ENCODE results near the gene VWA5B1. TPM values are rescaled to one million over a fixed set of nuclear protein-coding genes. Genes with fewer than 3 reads are reported as not detected.

Gene VWA5B1
- total RNA-seq, 1 donor from 2014 or later: 1.9 TPM

GRCh38 chr1:20381961-20382360 is 91.3 kb downstream of the VWA5B1 start:
- H3K4me3 Mint-ChIP-seq: no peak overlapping the region
- no peak for DNase-seq (ENCODE audit: extremely low spot score, unreplicated experiment)
- no peaks in the 10 kb centered on the region for H3K36me3 Mint-ChIP-seq
- TF ChIP-seq, protein P1, sequence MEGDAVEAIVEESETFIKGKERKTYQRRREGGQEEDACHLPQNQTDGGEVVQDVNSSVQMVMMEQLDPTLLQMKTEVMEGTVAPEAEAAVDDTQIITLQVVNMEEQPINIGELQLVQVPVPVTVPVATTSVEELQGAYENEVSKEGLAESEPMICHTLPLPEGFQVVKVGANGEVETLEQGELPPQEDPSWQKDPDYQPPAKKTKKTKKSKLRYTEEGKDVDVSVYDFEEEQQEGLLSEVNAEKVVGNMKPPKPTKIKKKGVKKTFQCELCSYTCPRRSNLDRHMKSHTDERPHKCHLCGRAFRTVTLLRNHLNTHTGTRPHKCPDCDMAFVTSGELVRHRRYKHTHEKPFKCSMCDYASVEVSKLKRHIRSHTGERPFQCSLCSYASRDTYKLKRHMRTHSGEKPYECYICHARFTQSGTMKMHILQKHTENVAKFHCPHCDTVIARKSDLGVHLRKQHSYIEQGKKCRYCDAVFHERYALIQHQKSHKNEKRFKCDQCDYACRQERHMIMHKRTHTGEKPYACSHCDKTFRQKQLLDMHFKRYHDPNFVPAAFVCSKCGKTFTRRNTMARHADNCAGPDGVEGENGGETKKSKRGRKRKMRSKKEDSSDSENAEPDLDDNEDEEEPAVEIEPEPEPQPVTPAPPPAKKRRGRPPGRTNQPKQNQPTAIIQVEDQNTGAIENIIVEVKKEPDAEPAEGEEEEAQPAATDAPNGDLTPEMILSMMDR (conservative IDR thresholded peaks at IDR 0.05): no peak
- no peaks in the 10 kb centered on the region for H3K9me3 Mint-ChIP-seq
- peaks cover 5% of the 10 kb centered on the region for H3K4me1 Mint-ChIP-seq (ENCODE audit: unreplicated experiment)
- H3K27me3 Mint-ChIP-seq: peaks cover 74% of the 10 kb centered on the region
- no peak overlapping the region for H3K27ac Mint-ChIP-seq

DNA sequence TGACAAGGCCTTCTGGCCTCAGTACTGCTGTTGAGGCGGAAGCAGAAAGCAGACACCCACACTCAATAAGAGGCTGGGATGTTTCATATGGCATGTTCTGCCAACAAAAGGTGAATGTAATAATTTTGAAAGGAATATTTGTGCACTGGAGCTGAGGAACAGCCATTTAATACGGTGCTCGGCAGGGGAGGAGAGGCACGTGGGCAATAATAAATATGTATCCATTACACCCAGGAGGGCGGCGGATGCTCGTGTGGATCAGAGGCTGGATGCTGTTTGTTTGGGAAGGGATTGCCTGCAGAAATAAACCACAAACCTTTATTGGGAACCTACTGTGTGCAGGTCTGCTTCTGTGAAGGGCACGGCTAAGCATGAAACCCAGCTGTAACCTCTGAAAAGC is 92.0 kb downstream of the VWA5B1 start:
- no peak for DNase-seq (ENCODE audit: extremely low spot score, unreplicated experiment)
- no peaks in the 10 kb centered on the region for H3K36me3 Mint-ChIP-seq
- TF ChIP-seq, protein P1 (conservative IDR thresholded peaks at IDR 0.05): no peak
- H3K4me3 Mint-ChIP-seq: no peak overlapping the region
- H3K4me1 Mint-ChIP-seq (ENCODE audit: unreplicated experiment): peaks cover 5% of the 10 kb centered on the region
- H3K9me3 Mint-ChIP-seq: no peaks in the 10 kb centered on the region
- H3K27me3 Mint-ChIP-seq: peaks cover 75% of the 10 kb centered on the region
- H3K27ac Mint-ChIP-seq: no peak overlapping the region

DNA sequence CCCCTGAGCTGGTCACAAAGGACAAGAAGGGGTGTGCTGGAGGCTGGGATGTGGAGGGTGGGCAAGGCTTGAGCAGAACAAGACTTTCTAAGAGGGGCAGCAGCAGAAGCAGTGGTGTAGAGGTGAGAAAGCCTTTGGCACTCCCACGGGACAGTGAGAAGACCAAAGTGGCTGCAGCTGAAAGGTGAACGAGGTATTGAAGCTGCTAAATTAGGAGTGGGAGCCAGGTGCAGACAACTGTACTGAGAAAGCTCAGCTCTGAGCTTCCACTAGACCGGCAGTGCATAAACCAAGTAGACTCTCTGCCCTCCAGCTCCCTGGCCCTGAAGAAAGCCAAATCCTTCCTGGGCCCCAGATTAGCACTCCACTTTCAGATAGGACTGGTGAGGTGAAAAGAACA is 93.0 kb downstream of the VWA5B1 start:
- Mint-ChIP-seq H3K36me3 (no peaks in the 10 kb centered on the region), H3K27ac (no peak overlapping the region), H3K27me3 (peaks cover 80% of the 10 kb centered on the region), H3K4me1 (ENCODE audit: unreplicated experiment) (peaks cover 5% of the 10 kb centered on the region), H3K9me3 (no peaks in the 10 kb centered on the region), H3K4me3 (no peak overlapping the region)
- TF ChIP-seq, protein P1 (conservative IDR thresholded peaks at IDR 0.05): no peak
- DNase-seq (ENCODE audit: extremely low spot score, unreplicated experiment): no peak

DNA sequence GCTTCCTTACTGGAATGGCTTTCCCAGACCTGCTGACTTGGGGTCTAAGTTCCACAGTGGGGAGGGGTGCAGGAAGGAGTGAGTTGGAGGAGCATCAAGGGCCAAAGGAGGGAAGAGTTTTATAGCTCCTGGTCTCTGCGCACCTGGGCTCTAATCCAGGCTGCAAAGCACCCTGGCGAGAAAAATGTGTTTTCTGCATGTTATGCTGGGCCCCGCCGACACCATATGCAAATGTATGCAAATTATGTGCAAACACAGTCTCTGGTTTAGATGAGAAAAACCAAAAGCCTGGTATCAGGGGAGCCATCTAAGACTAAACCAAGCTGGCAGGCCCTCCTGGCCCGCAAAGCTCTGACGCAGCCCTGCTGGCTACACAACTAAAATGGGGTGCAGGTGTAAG is 95.0 kb downstream of the VWA5B1 start:
- H3K36me3 Mint-ChIP-seq: no peaks in the 10 kb centered on the region
- H3K9me3 Mint-ChIP-seq: no peaks in the 10 kb centered on the region
- H3K4me1 Mint-ChIP-seq (ENCODE audit: unreplicated experiment): peaks cover 2% of the 10 kb centered on the region
- H3K27me3 Mint-ChIP-seq: peaks cover 80% of the 10 kb centered on the region
- TF ChIP-seq, protein P1 (conservative IDR thresholded peaks at IDR 0.05): no peak
- no peak overlapping the region for H3K27ac Mint-ChIP-seq
- no peak for DNase-seq (ENCODE audit: extremely low spot score, unreplicated experiment)
- H3K4me3 Mint-ChIP-seq: no peak overlapping the region

DNA sequence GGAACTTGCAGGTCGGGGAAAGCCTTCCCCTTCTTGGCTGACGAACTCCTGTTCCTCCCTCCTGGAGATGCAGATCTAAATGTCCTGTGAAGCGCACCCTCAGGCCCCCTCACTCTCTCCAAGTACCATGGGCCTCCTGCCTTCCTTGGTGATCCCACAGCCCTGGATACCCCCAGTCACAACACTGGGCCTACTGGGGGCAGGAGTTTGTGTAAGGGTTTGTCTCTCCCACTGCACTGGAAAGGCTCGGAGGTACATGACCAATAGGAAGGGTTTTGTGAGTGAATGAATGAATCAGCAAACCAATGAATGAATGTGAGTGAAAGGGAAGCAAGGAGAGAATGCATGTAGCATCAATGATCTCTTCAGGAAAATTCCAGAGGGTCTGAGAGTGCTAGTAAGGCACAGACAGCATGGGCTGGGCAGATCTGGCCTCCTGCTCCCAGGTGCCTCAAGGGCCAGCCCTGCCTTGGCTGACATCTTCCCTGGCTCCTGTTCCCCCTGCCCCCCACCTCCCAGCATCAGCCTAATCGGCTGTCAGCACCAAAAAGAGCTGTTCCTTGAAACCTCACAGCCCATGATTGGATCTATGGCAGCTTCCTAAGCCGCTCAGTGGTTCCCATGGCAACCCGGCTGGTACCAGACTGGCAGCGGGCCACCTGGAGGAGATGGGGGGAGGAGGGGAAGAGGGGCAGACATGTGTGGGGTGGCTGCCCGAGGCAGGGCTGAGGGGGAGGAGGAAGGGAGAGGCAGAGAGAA is 95.8 kb downstream of the VWA5B1 start:
- Mint-ChIP-seq H3K9me3 (no peaks in the 10 kb centered on the region), H3K27me3 (peaks cover 83% of the 10 kb centered on the region), H3K27ac (no peak overlapping the region), H3K4me3 (no peak overlapping the region), H3K4me1 (ENCODE audit: unreplicated experiment) (no peaks in the 10 kb centered on the region), H3K36me3 (no peaks in the 10 kb centered on the region)
- DNase-seq (ENCODE audit: extremely low spot score, unreplicated experiment): no peak
- TF ChIP-seq, protein P1 (conservative IDR thresholded peaks at IDR 0.05): no peak

Data from type B pancreatic cell (in vitro differentiated cells).